Astrocyte (in vitro differentiated cells and primary cell): ENCODE results near the gene TOB2.

Experiments used
- EZH2 ChIP-seq: IDR thresholded peaks from 2 replicates; pipeline ENCODE4 v1.6.1; 2012; ENCODE audit warnings: mild to moderate bottlenecking, low read length, inconsistent platforms; ENCODE audit not compliant: insufficient read depth
- TF ChIP-seq, protein P1 (sequence below): IDR thresholded peaks from 2 replicates; pipeline ENCODE4 v1.5.1; 2011; ENCODE audit warnings: low read depth, mild to moderate bottlenecking, inconsistent platforms, low read length, moderate library complexity; ENCODE audit not compliant: insufficient read depth

DNA sequence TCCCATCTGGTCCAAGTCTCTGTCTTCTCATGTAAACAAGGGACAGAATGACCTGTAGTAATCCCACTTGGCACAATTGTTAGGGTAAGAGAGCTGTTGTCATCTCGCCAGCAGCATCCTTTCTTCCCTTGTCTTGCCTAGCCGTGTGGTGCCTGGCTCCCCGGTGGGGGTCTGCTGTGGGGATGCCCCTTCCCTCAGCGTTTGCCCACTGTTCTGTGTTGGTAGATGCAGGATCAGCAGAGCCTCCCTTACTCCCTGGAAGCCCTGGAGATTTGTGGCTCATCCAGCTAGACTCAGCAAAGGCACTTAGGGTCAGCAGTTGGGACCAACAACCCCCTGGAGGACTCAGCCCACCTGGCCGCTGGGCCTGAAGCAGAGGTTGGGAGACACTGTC, 35.3 kb upstream of the TOB2 start:
- TF ChIP-seq, protein P1, sequence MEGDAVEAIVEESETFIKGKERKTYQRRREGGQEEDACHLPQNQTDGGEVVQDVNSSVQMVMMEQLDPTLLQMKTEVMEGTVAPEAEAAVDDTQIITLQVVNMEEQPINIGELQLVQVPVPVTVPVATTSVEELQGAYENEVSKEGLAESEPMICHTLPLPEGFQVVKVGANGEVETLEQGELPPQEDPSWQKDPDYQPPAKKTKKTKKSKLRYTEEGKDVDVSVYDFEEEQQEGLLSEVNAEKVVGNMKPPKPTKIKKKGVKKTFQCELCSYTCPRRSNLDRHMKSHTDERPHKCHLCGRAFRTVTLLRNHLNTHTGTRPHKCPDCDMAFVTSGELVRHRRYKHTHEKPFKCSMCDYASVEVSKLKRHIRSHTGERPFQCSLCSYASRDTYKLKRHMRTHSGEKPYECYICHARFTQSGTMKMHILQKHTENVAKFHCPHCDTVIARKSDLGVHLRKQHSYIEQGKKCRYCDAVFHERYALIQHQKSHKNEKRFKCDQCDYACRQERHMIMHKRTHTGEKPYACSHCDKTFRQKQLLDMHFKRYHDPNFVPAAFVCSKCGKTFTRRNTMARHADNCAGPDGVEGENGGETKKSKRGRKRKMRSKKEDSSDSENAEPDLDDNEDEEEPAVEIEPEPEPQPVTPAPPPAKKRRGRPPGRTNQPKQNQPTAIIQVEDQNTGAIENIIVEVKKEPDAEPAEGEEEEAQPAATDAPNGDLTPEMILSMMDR: no peak
- no peak for TF ChIP-seq EZH2
